Dendritic cell treated with granulocyte-macrophage colony-stimulating factor and Interleukin-4, amounts not matched to agents 40 ng/mL and 50 ng/mL, for 4 days (primary cell): ENCODE data around the gene CYGB.
"Not testable (repeated sequence)": the region's sequence is repeated elsewhere in the genome, so short reads cannot be mapped to it uniquely, and the experiment has no call there.

ENCODE experiments used
- H3K27ac Mint-ChIP-seq: one replicate; pipeline ENCODE4 v1.8.0; 2022; ENCODE audit warnings: mild to moderate bottlenecking, mixed read lengths
- H3K27me3 Mint-ChIP-seq: one replicate; pipeline ENCODE4 v1.8.0; 2022; ENCODE audit warnings: mild to moderate bottlenecking, mixed read lengths
- H3K36me3 Mint-ChIP-seq: one replicate; pipeline ENCODE4 v1.8.0; 2022; ENCODE audit warnings: low read depth, mixed read lengths
- H3K4me1 Mint-ChIP-seq: one replicate; pipeline ENCODE4 v1.8.0; 2022; ENCODE audit warnings: low read depth, mixed read lengths
- H3K4me3 Mint-ChIP-seq: one replicate; pipeline ENCODE4 v1.8.0; 2022; ENCODE audit warnings: mild to moderate bottlenecking, moderate library complexity, mixed read lengths
- H3K9me3 Mint-ChIP-seq: one replicate; pipeline ENCODE4 v1.8.0; 2022; ENCODE audit warnings: mixed read lengths
- intact Hi-C: fragments of 100-400 bp; cut with micrococcal nuclease; formaldehyde crosslinking; loops from one replicate; pipeline ENCODE4 v1.15.0; 2022

CYGB gene

DNA sequence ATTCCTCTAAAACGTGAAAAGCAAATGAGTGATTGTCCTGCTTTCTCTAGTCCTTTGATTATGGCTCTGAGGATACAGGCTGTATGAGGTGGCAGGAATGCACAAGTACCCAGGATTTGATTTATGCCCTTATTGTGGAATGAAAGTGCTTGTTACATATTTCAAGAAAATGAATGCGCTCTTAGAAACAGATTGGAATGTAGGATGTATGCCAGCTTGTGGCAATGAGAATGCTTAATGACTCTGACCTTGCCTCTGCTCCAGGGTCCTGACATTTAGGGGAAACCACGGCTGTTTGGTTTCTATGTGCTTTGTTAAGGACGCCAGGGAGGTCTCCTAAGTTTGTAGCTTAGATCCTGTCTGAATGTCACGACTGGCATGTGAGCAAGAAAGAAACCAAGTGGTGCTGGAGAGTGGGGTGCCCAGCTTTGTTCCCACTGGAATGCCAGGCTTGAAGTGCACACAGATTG is 24.3 kb upstream of the CYGB start:
- H3K9me3 Mint-ChIP-seq: no peaks in the 10 kb centered on the region
- no peak overlapping the region for H3K4me3 Mint-ChIP-seq
- peaks cover 76% of the 10 kb centered on the region for H3K36me3 Mint-ChIP-seq
- intact Hi-C loops: no loop called here
- H3K27me3 Mint-ChIP-seq: peaks cover under 1% of the 10 kb centered on the region
- peaks cover 73% of the 10 kb centered on the region for H3K4me1 Mint-ChIP-seq
- H3K27ac Mint-ChIP-seq: no peak overlapping the region

DNA sequence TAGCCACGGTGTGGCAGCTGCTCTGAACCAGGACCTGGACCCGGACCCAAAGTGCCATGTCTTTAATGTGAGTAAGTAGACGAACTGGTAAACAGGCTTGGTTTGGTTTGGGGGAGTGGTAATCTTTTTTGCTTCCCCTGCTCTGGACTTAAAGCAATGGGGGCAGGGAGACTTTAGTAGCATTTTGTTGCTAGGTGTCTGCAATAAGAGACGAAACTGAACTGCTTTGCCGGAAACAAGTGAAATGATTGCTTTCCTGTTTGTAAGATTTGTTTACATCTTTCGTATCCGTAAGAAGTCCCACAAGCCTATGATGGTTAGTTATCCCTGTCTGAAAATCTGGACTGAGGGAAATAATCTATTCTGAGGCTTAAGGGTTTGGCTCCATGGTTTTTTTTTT is 23.8 kb upstream of the CYGB start:
- no peaks in the 10 kb centered on the region for H3K9me3 Mint-ChIP-seq
- H3K27me3 Mint-ChIP-seq: no peaks in the 10 kb centered on the region
- intact Hi-C loops: no loop called here
- peaks cover 72% of the 10 kb centered on the region for H3K36me3 Mint-ChIP-seq
- peaks cover 73% of the 10 kb centered on the region for H3K4me1 Mint-ChIP-seq
- no peak overlapping the region for H3K4me3 Mint-ChIP-seq
- H3K27ac Mint-ChIP-seq: no peak overlapping the region

DNA sequence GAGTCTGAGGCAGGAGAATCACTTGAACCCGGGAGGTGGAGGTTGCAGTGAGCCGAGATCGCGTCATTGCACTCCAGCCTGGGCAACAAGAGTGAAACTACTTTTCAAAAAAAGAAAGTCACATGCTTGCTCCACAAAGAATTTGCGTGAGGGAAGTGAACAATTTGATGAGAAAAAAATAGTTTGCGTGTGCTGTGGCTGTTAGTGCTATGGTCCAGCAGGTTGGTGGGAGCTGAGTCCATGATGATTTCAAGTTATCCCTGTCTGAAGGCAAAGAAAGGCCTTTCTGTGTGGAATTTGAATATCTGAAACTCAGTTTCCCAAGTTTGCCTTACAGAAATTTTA is 23.3 kb upstream of the CYGB start:
- Mint-ChIP-seq H3K36me3 (peaks cover 67% of the 10 kb centered on the region), H3K27ac (no peak overlapping the region), H3K9me3 (no peaks in the 10 kb centered on the region), H3K27me3 (no peaks in the 10 kb centered on the region), H3K4me1 (peaks cover 69% of the 10 kb centered on the region), H3K4me3 (no peak overlapping the region)
- intact Hi-C loops: no loop called here

DNA sequence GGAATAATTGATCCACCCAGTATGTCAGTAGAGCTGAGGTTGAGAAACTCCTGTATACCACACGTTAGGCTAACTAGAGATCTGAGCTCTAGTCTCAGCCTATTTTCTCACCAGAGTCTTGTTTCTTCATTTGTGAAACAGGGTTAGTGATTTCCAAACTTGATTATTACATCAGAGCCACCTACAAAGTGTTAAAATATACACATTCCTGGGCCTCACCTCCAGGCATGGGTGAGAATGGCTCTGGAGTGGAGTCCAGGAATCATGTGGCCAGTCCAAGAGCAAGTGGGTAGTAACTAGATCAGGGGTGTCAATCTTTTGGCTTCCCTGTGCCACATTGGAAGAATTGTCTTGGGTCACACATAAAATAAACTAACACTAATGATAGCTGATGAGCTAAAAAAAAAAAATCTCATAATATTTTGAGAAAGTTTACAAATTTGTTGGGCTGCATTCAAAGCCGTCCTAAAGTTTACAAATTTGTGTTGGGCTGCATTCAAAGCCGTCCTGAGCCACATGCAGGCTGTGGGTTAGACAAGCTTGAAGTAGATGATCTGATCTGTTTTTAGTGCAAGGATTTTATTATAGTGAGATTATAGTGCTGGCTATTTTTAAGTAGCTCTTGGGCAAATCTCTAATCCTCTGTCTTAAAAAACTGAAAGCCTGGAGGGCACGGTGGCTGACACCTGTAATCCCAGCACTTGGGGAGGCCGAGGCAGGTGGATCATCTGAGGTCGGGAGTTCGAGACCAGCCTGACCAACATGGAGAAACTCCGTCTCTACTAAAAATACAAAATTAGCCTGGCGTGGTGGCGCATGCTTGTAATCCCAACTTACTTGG is 22.7 kb upstream of the CYGB start:
- Mint-ChIP-seq H3K4me3 (no peak overlapping the region), H3K4me1 (peaks cover 63% of the 10 kb centered on the region), H3K27me3 (no peaks in the 10 kb centered on the region), H3K9me3 (no peaks in the 10 kb centered on the region), H3K27ac (no peak overlapping the region), H3K36me3 (peaks cover 61% of the 10 kb centered on the region)
- intact Hi-C loops: no loop called here

DNA sequence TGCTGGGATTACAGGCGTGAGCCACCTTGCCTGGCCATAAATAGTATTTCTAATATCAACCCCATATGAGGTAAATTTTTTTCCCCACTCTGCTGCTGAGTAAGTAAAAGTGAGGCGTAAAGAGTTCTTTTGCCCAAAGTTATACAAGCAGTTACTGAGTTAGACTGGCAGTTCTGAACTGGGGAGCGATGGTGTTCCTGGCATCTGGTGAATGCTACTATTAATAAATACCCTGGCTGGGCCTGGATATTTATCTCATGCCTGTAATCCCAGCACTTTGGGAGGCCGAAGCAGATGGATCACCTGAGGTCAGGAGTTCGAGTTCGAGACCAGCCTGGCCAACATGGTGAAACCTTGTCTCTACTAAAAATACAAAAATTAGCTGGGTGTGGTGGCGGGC is 22.0 kb upstream of the CYGB start:
- H3K4me3 Mint-ChIP-seq, H3K27me3 Mint-ChIP-seq, H3K9me3 Mint-ChIP-seq, H3K27ac Mint-ChIP-seq, intact Hi-C loops: not testable (repeated sequence)
- Mint-ChIP-seq H3K4me1 (peaks cover 59% of the 10 kb centered on the region), H3K36me3 (peaks cover 53% of the 10 kb centered on the region)

DNA sequence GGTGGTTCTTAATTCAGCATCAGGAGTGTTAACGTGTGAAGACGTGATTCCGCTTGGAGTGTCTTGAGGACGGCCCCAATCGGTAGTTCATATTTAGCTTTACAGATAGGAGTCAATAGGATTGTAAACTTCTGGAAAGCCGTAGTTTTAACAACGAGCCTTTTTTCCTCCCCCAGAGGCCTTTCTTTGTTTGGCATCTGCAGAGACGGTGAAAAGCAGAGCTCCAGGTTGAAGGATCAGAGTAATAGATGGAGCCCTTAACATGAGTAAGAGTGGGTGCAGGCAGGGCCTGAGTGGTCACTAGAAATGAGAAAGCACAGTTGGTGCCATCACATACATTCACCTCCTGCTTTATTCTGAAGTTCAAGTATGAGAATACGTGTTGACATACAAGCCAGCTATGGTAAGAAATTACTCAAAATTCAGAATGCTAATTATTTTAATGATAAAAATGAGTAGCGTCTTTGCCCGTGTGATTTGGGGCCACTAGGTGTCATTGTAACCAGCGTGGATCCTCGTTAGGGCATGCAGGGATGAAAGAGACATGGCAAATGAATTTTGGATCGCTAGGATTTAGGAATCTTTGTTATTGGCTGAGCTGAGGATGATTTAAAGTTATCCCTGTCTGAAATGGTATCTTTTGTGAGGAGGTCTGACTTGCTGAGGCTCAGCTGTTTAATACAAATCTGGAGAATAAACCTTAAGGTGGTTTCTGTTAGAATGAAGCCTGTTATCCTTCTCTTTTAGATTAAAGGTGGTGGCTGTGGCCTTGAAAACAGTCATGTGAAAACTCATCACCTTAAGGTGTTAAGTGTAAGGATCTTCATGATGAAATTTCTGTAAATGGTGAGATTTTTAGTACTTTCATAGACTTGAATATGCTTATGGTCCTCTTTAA is 20.9 kb upstream of the CYGB start:
- no peaks in the 10 kb centered on the region for H3K9me3 Mint-ChIP-seq
- peaks cover 59% of the 10 kb centered on the region for H3K4me1 Mint-ChIP-seq
- intact Hi-C loops: loop anchor here (1.0 kb wide), 1 partner anchor 66 kb away; no protein-coding TSS in a partner anchor
- no peaks in the 10 kb centered on the region for H3K27me3 Mint-ChIP-seq
- peaks cover 49% of the 10 kb centered on the region for H3K36me3 Mint-ChIP-seq
- H3K4me3 Mint-ChIP-seq: peak overlapping the region; percentile 96
- peak overlapping the region; percentile 99 for H3K27ac Mint-ChIP-seq

DNA sequence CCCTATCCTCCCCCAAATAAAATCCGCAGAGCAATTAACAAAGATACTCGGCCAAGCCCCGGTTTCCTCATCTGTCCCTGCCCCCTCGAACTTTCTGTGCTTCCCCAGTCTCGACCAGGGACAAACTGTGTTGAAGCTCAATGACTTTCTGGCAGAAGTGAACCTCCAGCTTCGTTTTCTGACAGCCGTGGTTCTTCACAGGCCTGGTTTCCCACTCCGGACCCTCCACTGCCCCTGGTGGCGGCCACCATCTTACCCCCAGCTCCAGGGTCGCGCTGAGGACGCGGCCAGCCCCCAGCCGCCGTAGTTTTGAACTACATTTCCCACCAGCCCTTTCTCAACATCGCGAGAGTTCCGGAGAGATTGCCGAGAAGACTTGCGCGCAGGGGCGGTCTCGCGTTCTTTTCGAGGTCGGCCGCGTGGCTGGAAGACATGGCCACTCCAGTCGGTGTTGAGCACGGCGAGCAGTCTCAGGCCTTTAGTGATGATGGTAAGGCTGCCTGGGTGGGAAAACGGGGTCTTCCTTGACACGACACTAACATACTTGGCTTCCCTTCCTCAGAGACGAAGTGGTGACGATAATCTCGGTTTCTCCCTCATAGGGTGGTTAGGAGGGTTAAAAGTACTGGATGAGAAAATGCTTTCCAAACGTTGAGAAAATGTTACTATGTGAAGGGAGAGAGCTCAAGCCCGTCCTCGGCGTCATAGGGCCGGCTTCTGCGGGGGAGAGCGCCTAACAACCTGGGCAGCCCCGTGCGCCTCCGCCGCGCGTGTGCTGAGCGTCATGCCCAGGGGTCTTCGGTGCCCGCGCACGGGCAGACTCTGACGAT is 20.1 kb upstream of the CYGB start:
- peak overlapping the region; percentile 96 for H3K4me3 Mint-ChIP-seq
- no peaks in the 10 kb centered on the region for H3K27me3 Mint-ChIP-seq
- no peaks in the 10 kb centered on the region for H3K9me3 Mint-ChIP-seq
- intact Hi-C loops: loop anchor here (1.0 kb wide), 1 partner anchor 67 kb away; no protein-coding TSS in a partner anchor
- H3K36me3 Mint-ChIP-seq: peaks cover 41% of the 10 kb centered on the region
- peak overlapping the region; percentile 99 for H3K27ac Mint-ChIP-seq
- peaks cover 51% of the 10 kb centered on the region for H3K4me1 Mint-ChIP-seq

DNA sequence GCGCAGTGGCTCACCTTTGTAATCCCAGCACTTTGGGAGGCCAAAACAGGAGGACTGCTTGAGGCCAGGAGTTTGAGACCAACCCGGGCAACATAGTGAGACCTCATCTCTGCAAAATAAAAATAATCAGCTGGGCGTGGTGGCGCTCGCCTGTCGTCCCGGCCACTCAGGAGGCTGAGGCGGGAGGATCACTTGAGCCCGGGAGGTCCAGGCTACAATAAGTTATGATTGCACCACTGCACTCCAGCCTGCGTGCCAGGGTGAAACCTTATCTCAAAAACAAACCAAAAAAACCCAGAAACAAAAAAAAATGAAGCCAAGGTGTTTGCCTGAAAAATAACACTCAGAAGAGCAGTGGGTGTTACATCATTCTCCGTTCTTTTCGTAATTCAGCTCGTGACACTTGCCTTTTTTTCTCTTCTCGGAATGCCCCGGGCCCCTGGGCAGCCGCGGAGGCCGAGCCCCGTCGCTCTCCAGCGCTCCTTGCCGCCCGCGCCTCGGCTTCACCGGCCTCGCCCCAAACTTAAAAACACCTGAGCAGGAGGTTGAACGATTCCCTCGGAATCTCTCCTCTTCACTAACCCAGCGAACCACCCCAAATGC is 19.4 kb upstream of the CYGB start:
- peaks cover 33% of the 10 kb centered on the region for H3K36me3 Mint-ChIP-seq
- H3K27me3 Mint-ChIP-seq: no peaks in the 10 kb centered on the region
- H3K4me3 Mint-ChIP-seq: peak overlapping the region; percentile 96
- intact Hi-C loops: no loop called here
- H3K4me1 Mint-ChIP-seq: peaks cover 47% of the 10 kb centered on the region
- H3K27ac Mint-ChIP-seq: peak overlapping the region; percentile 99
- no peaks in the 10 kb centered on the region for H3K9me3 Mint-ChIP-seq

DNA sequence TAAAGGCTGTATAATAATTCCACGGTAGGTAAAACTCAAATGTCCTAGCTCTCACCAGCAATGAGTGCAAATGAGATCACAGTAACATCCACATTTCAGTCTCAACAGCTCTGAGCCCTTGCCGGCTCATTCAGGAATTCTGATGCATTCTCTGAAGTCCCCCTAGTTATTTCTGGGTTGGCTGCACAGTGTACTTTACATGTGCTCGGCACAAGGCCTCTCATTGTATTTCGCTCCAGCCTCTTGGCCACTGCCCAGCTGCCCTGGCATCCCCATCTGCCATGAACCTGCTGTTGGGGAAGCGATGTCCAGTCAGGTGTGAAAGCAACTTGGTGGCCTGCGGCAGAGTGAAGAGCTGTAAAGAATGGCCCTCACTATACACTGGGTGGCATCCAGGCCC is 16.6 kb upstream of the CYGB start:
- Mint-ChIP-seq H3K36me3 (peaks cover 18% of the 10 kb centered on the region), H3K9me3 (no peaks in the 10 kb centered on the region), H3K4me1 (peaks cover 35% of the 10 kb centered on the region), H3K27ac (no peak overlapping the region), H3K27me3 (no peaks in the 10 kb centered on the region), H3K4me3 (no peak overlapping the region)
- intact Hi-C loops: no loop called here

DNA sequence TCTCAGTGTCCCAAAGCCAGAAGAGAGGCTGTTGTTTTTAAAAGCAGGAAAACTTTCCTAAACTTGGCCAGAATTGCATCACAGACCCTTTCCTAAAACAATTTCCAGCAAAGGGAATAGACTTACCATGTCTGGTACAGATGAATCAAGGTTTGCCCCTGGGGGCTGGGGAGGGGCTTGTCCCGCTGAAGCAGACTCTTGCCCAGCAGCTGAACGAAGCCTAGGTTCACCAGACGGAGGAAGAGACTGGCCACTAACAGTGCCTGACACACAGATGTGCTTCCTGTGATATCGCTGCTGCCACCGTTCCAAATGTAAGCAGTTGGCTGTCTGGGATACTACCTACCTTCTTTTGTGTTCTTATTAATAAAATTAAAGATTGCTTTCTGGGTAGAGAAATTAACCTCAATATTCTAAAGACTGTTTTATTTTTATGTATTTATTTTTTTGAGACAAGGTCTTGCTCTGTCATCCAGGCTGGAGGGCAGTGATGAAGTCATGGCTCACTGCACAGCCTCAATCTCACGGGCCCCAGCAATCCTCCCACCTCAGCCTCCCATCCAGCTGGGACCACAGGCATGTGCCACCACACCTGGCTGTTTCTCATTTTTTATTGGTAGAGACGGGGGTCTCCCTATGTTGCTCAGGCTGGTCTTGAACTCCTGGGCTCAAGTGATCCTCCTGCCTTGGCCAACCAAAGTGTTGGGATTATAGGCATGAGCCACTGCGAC is 15.8 kb upstream of the CYGB start:
- H3K27ac Mint-ChIP-seq: no peak overlapping the region
- H3K27me3 Mint-ChIP-seq: no peaks in the 10 kb centered on the region
- H3K9me3 Mint-ChIP-seq: no peaks in the 10 kb centered on the region
- no peak overlapping the region for H3K4me3 Mint-ChIP-seq
- intact Hi-C loops: no loop called here
- peaks cover 27% of the 10 kb centered on the region for H3K4me1 Mint-ChIP-seq
- H3K36me3 Mint-ChIP-seq: peaks cover 15% of the 10 kb centered on the region

DNA sequence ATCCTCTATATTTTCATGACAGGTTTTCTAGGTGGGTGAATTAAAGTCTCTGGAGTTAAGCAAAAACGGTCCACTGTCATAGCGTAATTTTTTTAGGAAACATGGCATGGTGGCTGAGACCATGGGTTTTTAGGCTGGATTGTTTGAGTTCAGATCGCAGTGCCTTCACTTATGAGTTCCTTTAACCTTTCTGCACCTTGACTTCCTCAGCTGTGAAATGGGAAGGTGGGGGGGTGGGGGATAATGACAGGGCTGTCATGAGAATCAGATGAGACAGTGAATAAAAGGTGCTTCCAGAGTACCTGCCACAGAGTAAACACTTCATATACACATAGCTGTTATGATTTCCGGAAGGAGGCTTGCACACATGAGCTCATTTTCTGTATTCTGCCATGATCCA is 14.2 kb upstream of the CYGB start:
- Mint-ChIP-seq H3K27me3 (no peaks in the 10 kb centered on the region), H3K4me1 (peaks cover 12% of the 10 kb centered on the region), H3K9me3 (no peaks in the 10 kb centered on the region), H3K27ac (no peak overlapping the region), H3K36me3 (no peaks in the 10 kb centered on the region), H3K4me3 (no peak overlapping the region)
- intact Hi-C loops: no loop called here

DNA sequence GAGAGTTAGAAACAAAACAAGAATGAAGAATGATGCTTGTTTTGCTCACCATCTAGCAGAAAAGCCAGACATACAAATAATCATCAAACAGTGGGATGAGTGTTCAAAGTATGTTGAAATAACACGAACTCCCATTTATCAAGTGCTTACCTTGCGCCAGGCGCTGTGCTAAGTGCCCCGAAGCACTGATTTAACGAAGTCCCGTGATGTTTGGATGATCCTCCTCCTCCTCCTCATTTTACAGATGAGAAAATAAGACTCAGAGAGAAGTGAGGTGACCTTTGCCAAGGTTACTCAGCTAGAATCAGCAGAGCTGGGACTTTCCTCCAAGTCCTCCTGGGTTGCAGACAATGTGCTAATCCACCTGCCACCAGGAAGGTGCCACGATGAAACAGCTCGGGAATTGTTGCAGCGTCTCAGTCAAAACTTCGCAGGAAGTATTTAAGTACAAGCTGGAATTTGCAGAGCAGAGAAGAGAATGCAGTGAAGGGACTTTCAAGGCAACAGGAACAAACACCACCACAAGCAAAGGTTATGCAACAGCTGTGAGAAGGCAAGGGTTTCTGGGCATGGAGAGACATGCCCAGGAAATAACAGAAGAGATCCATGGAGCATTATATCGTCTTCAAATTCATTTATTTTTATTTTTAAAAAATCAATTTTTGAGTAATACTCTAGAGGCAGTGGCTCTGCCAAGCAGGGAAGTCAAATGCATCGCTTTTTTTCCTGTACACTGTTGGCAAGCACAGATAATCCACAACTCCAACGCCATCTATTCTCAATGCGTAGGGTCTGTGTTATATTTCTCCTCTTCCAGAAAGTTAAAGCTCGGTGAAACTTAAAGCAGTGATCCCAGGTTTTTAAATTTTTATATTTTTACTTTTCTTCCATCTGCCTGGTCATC is 13.5 kb upstream of the CYGB start:
- Mint-ChIP-seq H3K27ac (peak overlapping the region; percentile 77), H3K9me3 (no peaks in the 10 kb centered on the region), H3K36me3 (no peaks in the 10 kb centered on the region), H3K4me1 (peaks cover 8% of the 10 kb centered on the region), H3K4me3 (peak overlapping the region; percentile 63), H3K27me3 (peaks cover 4% of the 10 kb centered on the region)
- intact Hi-C loops: no loop called here
